GM12878 (cell line): Measurements from ENCODE around the gene ADGRV1. TPM values are rescaled to one million over a fixed set of nuclear protein-coding genes. Genes with fewer than 3 reads are reported as not detected.

Source experiments
- ATAC-seq: fragments of 200-7000 bp; cut with Tn5 transposase; 3 replicates; pipeline ENCODE4 v1.9.1; 2020; ENCODE audit warnings: mild to moderate bottlenecking, moderate library complexity
- BruUV-seq: library from RNA; stranded (reverse); fragments of 400-500 nt; replicated peaks from 2 replicates; lab custom pipeline; 2021; lab: Mats Ljungman, UMichigan
- CTCF ChIA-PET: fragments of 300-600 bp; sonication (Branson Sonifier 250); formaldehyde crosslinking; extraction: SDS; loops from one replicate; lab custom pipeline; 2021; ENCODE audit warnings: inconsistent platforms; lab: Yijun Ruan, JAX
- POLR2A ChIA-PET: fragments of 350-600 bp; formaldehyde crosslinking; extraction: SDS; loops from one replicate; lab custom pipeline; 2021; ENCODE audit warnings: inconsistent platforms; lab: Charles Lee
- RAD21 ChIA-PET: fragments of 300-600 bp; sonication (Branson Sonifier 250); formaldehyde crosslinking; loops from one replicate; lab custom pipeline; 2023; ENCODE audit warnings: antibody characterized with exemption; ENCODE audit not compliant: unreplicated experiment; lab: Charles Lee
- SMC1A ChIA-PET: fragments of 300-600 bp; sonication (Branson Sonifier 250); formaldehyde crosslinking; loops from one replicate; lab custom pipeline; 2023; ENCODE audit not compliant: unreplicated experiment, uncharacterized antibody; lab: Charles Lee
- DNase-seq: peaks from one replicate; pipeline ENCODE4 v3.0.0-alpha.2; 2011; ENCODE audit warnings: low read depth, low spot score
- FAIRE-seq: peaks from 3 replicates; lab custom pipeline; 2011; peaks lifted over from hg19 to GRCh38; lab: Jason Lieb, UNC
- H2AFZ ChIP-seq: 2 replicates; pipeline ENCODE4 v1.6.0; 2011; ENCODE audit warnings: low read depth, low read length, control low read depth; ENCODE audit not compliant: control insufficient read depth
- H3K27ac ChIP-seq: 2 replicates; pipeline ENCODE4 v1.5.1; 2011; ENCODE audit warnings: control low read depth; ENCODE audit not compliant: control insufficient read depth, insufficient read depth
- H3K27me3 ChIP-seq, 2 experiments: replicated peaks in 1 of 2; 2 replicates each; pipeline versions ENCODE4 v1.6.0 to v1.6.1; 2011; ENCODE audit warnings: low read length in 1 of 2; ENCODE audit not compliant: control insufficient read depth in 2 of 2, insufficient read depth in 2 of 2
- H3K36me3 ChIP-seq, 2 experiments: 2 replicates each; pipeline ENCODE4 v1.5.1; 2011; ENCODE audit warnings: low read length in 1 of 2; ENCODE audit not compliant: control insufficient read depth in 2 of 2, insufficient read depth in 2 of 2
- H3K4me1 ChIP-seq: 2 replicates; pipeline ENCODE4 v1.6.1; 2011; ENCODE audit warnings: mild to moderate bottlenecking, low read length, moderate library complexity, mixed read lengths; ENCODE audit not compliant: control insufficient read depth, insufficient read depth
- H3K4me2 ChIP-seq: 2 replicates; pipeline ENCODE4 v1.6.0; 2011; ENCODE audit warnings: control low read depth; ENCODE audit not compliant: control insufficient read depth, insufficient read depth
- H3K4me3 ChIP-seq: fragments of 200-600 bp; sonication (generic); 2 replicates; pipeline ENCODE4 v1.5.1; 2016
- H3K79me2 ChIP-seq: 2 replicates; pipeline ENCODE4 v1.6.0; 2011; ENCODE audit warnings: low read length; ENCODE audit not compliant: control insufficient read depth, insufficient read depth
- H3K9ac ChIP-seq: 2 replicates; pipeline ENCODE4 v1.8.0; 2011; ENCODE audit warnings: low read length, control low read depth, mixed read lengths; ENCODE audit not compliant: control insufficient read depth, insufficient read depth
- H3K9me3 ChIP-seq: replicated peaks from 3 replicates; pipeline ENCODE4 v1.5.1; 2011; ENCODE audit warnings: mild to moderate bottlenecking, low read length; ENCODE audit not compliant: control insufficient read depth, insufficient read depth
- H4K20me1 ChIP-seq: 2 replicates; pipeline ENCODE4 v1.6.0; 2011; ENCODE audit not compliant: control insufficient read depth, insufficient read depth
- CBX5 ChIP-seq: sonication (generic); IDR thresholded peaks from 2 replicates; pipeline ENCODE4 v1.6.1; 2016; ENCODE audit warnings: low read depth, moderate library complexity, mild to moderate bottlenecking, inconsistent platforms
- EP300 ChIP-seq, 2 experiments: fragments of 150-350 bp in 1 of 2; IDR thresholded peaks; 2 replicates each; pipeline ENCODE4 v1.6.1; 2011 to 2012; ENCODE audit warnings: low read depth in 2 of 2, low read length in 2 of 2, borderline replicate concordance in 1 of 2, improper control_type of control experiment in 1 of 2, inconsistent platforms in 1 of 2; ENCODE audit not compliant: control insufficient read depth in 1 of 2
- ESRRA ChIP-seq: IDR thresholded peaks from 2 replicates; pipeline ENCODE4 v1.6.1; 2012; ENCODE audit warnings: mild to moderate bottlenecking, low read length, improper control_type of control experiment
- FOXM1 ChIP-seq: IDR thresholded peaks from 2 replicates; pipeline ENCODE4 v1.6.1; 2012; ENCODE audit warnings: low read depth, mild to moderate bottlenecking, inconsistent platforms, low read length, moderate library complexity
- GABPA ChIP-seq: IDR thresholded peaks from 2 replicates; pipeline ENCODE4 v1.6.1; 2014; ENCODE audit warnings: antibody characterized with exemption, low read depth, mild to moderate bottlenecking, inconsistent platforms
- IRF4 ChIP-seq: IDR thresholded peaks from 2 replicates; pipeline ENCODE4 v1.6.1; 2011; ENCODE audit warnings: low read depth, low read length
- LARP7 ChIP-seq: fragments of 450-650 bp; IDR thresholded peaks from 2 replicates; pipeline ENCODE4 v1.6.1; 2017; ENCODE audit warnings: mild to moderate bottlenecking
- MTA2 ChIP-seq: fragments of 450-650 bp; IDR thresholded peaks from 2 replicates; pipeline ENCODE4 v1.6.1; 2016; ENCODE audit warnings: low read depth, mild to moderate bottlenecking, moderate library complexity
- NFXL1 ChIP-seq: fragments of 450-650 bp; IDR thresholded peaks from 2 replicates; pipeline ENCODE4 v1.6.1; 2017; ENCODE audit warnings: antibody characterized with exemption, mild to moderate bottlenecking, borderline replicate concordance
- SMAD1 ChIP-seq: fragments of 450-650 bp; IDR thresholded peaks from 2 replicates; pipeline ENCODE4 v1.6.1; 2018; ENCODE audit warnings: mild to moderate bottlenecking, low read depth; ENCODE audit not compliant: partially characterized antibody
- SREBF2 ChIP-seq: IDR thresholded peaks from 2 replicates; pipeline ENCODE4 v1.6.1; 2012; ENCODE audit warnings: mild to moderate bottlenecking, low read length
- YBX1 ChIP-seq: fragments of 450-650 bp; IDR thresholded peaks from 2 replicates; pipeline ENCODE4 v1.6.1; 2016; ENCODE audit warnings: antibody characterized with exemption
- ZBED1 ChIP-seq: IDR thresholded peaks from 2 replicates; pipeline ENCODE4 v1.6.1; 2016; ENCODE audit warnings: borderline replicate concordance
- ZBTB4 ChIP-seq: fragments of 450-650 bp; formaldehyde crosslinking; IDR thresholded peaks from 2 replicates; pipeline ENCODE4 v1.4.0; 2022; ENCODE audit warnings: mild to moderate bottlenecking, moderate library complexity
- WGBS: methylation state at CpG from one replicate; pipeline ENCODE4 v1.1.6; 2016; ENCODE audit warnings: low lambda C conversion rate; ENCODE audit not compliant: insufficient replicate concordance, insufficient coverage; ENCODE audit errors: missing lambda C conversion rate; 5-methylcytosine and 5-hydroxymethylcytosine counted together
- in situ Hi-C: fragments of 300-500 bp; cut with MboI; formaldehyde crosslinking; loops from 9 replicates; pipeline ENCODE4 v1.14.3; 2018; ENCODE audit warnings: mixed read lengths
- intact Hi-C: fragments of 100-400 bp; cut with micrococcal nuclease; formaldehyde crosslinking; loops from one replicate; pipeline ENCODE4 v1.14.2; 2022; ENCODE audit not compliant: unreplicated experiment
- polyA plus RNA-seq, 11 experiments: library from polyadenylated mRNA; depleted of rRNA in 4 of 11; unstranded in 6 of 11; stranded (reverse) in 5 of 11; fragments of >200 nt; fragmentation: Nextera tagmentation in 4 of 11; fragmentation: Illumina TruSeq in 1 of 11; extraction: Ambion mirVana in 4 of 11; extraction: Trizol in 1 of 11; gene quantifications; 1 replicate in 1 of 11; 2 replicates in 10 of 11; pipeline versions ENCODE4 v1.2.1 to v1.2.3, GENCODE V29; 2011 to 2016; ENCODE audit warnings: inconsistent platforms in 2 of 11, missing spikeins in 2 of 11, low read depth in 1 of 11
- total RNA-seq, 4 experiments: library from RNA; depleted of rRNA in 3 of 4; stranded (reverse); fragments of >200 nt in 3 of 4; fragmentation: Illumina TruSeq in 1 of 4; extraction: Trizol in 1 of 4; gene quantifications; 2 replicates each; pipeline versions ENCODE4 v1.2.1 to v1.2.3, GENCODE V29; 2013 to 2021

Gene ADGRV1
- total and polyA plus RNA-seq, 10 of the 15 experiments (the other 5 are each of a cell fraction or from before 2014, with no cell fraction given): 0.04 to 8.1 (median 0.16) TPM; not detected in 1

GRCh38 chr5:91058575-91058974 is 500.0 kb downstream of the ADGRV1 start:
- TF ChIP-seq SMAD1 (no peak), SREBF2 (no peak)
- DNase-seq: no peak
- in situ Hi-C loops: no loop called here
- Histone ChIP-seq H3K79me2 (no peaks in the 10 kb centered on the region), H4K20me1 (no peaks in the 10 kb centered on the region), H3K27me3 (no peaks in the 10 kb centered on the region), H2AFZ (no peak overlapping the region), H3K36me3 (no peaks in the 10 kb centered on the region), H3K27ac (no peak overlapping the region), H3K4me1 (peaks cover 15% of the 10 kb centered on the region), H3K9ac (no peak overlapping the region), H3K9me3 (peaks cover 2% of the 10 kb centered on the region; the same call in 1 of the 3 replicates), H3K4me3 (no peak overlapping the region), H3K4me2 (no peak overlapping the region)
- ChIA-PET SMC1A (interaction anchor here (0.6 to 1.6 kb wide), 5 partner anchors 15 to 374 kb away, joined by 3 to 5 read pairs (median 3); no protein-coding TSS in a partner anchor), RAD21 (interaction anchor here (1.6 kb wide), 1 partner anchor 322 kb away, joined by 4 read pairs; no protein-coding TSS in a partner anchor), POLR2A (interaction anchor here (1.2 to 1.6 kb wide), 2 partner anchors 322 to 324 kb away, joined by 4 to 6 read pairs; partner anchors contain the start of gene ARRDC3), CTCF (interaction anchor here (0.7 to 1.3 kb wide), 3 partner anchors 28 to 361 kb away, joined by 3 to 5 read pairs (median 4); no protein-coding TSS in a partner anchor)
- intact Hi-C loops: no loop called here
- no peak for FAIRE-seq
- BruUV-seq: no TSS peak
- no peak for ATAC-seq
- 62% methylated on average over 4 of the region's 4 CpGs for WGBS

- no TSS peak for BruUV-seq
- Histone ChIP-seq H3K4me1 (peaks cover 15% of the 10 kb centered on the region), H3K36me3 (no peaks in the 10 kb centered on the region), H3K27ac (no peak overlapping the region), H2AFZ (no peak overlapping the region), H3K9me3 (peaks cover 2% of the 10 kb centered on the region; the same call in 1 of the 3 replicates), H3K9ac (no peak overlapping the region), H3K4me3 (no peak overlapping the region), H4K20me1 (no peaks in the 10 kb centered on the region), H3K79me2 (no peaks in the 10 kb centered on the region), H3K27me3 (no peaks in the 10 kb centered on the region), H3K4me2 (no peak overlapping the region)
- intact Hi-C loops (no loop called here), in situ Hi-C loops (no loop called here)
- ATAC-seq (peak; percentile 91), FAIRE-seq (no peak), DNase-seq (peak; percentile 60)
- ChIA-PET POLR2A (interaction anchor here (0.6 to 1.6 kb wide), 5 partner anchors 16 to 324 kb away, joined by 3 to 6 read pairs (median 4); partner anchors contain the start of gene ARRDC3), RAD21 (interaction anchor here (1.0 to 1.7 kb wide), 6 partner anchors 19 to 324 kb away, joined by 3 to 8 read pairs (median 4); partner anchors contain the start of gene ARRDC3), CTCF (interaction anchor here (0.8 to 1.3 kb wide), 6 partner anchors 116 to 360 kb away, joined by 3 to 5 read pairs (median 4); no protein-coding TSS in a partner anchor), SMC1A (interaction anchor here (0.7 to 1.6 kb wide), 11 partner anchors 10 to 325 kb away, joined by 3 to 5 read pairs (median 4); partner anchors contain the start of gene ARRDC3)
- 0% methylated on average over 1 of the region's 1 CpG for WGBS
- TF ChIP-seq CBX5 (peak; percentile 93), GABPA (peak; percentile 57), IRF4 (peak; percentile 92), FOXM1 (peak; percentile 74; the same call in 1 of the 2 replicates), EP300 (IDR thresholded peaks at IDR 0.05; ENCODE audit: borderline replicate concordance in 1 of 2, control insufficient read depth in 1 of 2, low read depth in 2 of 2, low read length in 2 of 2) (peak; percentile 36 to 37; a peak in 2 of 4 replicates), ESRRA (no peak), NFXL1 (no peak), YBX1 (no peak), MTA2 (peak; percentile 91), LARP7 (no peak), ZBTB4 (CRISPR knock-in tag) (no peak), ZBED1 (0 out of 2 replicates have a peak, but pooled peaks have one; percentile 30)
Measured at GRCh38 chr5:91059409-91059808, 500.8 kb downstream of the ADGRV1 start.
